Heart right ventricle (tissue), 16 donors: ENCODE measurements around the gene SLC1A4. TPM values are rescaled to one million over a fixed set of nuclear protein-coding genes. Genes with fewer than 3 reads are reported as not detected.

Experiments used
- ATAC-seq, 8 donors: fragments of 200-7000 bp; cut with Tn5 transposase; one replicate each; pipeline ENCODE4 v1.9.1; 2020; ENCODE audit warnings: mild to moderate bottlenecking in 8 of 8, moderate library complexity in 8 of 8, moderate number of reproducible peaks in 1 of 8
- DNase-seq, 2 donors: peaks; one replicate each; pipeline ENCODE4 v3.0.0-alpha.2; 2020
- H3K27ac ChIP-seq, 10 donors: fragments of 200-600 bp; sonication (generic) in 2 of 10; one replicate each; pipeline versions ENCODE4 v1.5.0 to v1.8.0; 2020 to 2022; ENCODE audit warnings: mild to moderate bottlenecking in 3 of 10
- H3K27me3 ChIP-seq, 7 donors: fragments of 200-600 bp; one replicate each; pipeline ENCODE4 v1.8.0; 2021 to 2022; ENCODE audit warnings: mild to moderate bottlenecking in 2 of 7
- H3K36me3 ChIP-seq, 9 donors: fragments of 200-600 bp; sonication (generic) in 1 of 9; one replicate each; pipeline versions ENCODE4 v1.5.0 to v1.8.0; 2020 to 2022; ENCODE audit warnings: mild to moderate bottlenecking in 2 of 9
- H3K4me1 ChIP-seq, 9 donors: fragments of 200-600 bp; sonication (generic) in 1 of 9; one replicate each; pipeline versions ENCODE4 v1.5.0 to v1.8.0; 2020 to 2022; ENCODE audit warnings: mild to moderate bottlenecking in 4 of 9
- H3K4me3 ChIP-seq, 10 donors: fragments of 200-600 bp; sonication (generic) in 2 of 10; one replicate each; pipeline versions ENCODE4 v1.5.0 to v1.8.0; 2020 to 2022; ENCODE audit warnings: mild to moderate bottlenecking in 7 of 10, moderate library complexity in 2 of 10
- H3K9me3 ChIP-seq, 11 donors: fragments of 200-600 bp in 10 of 11; sonication (generic) in 2 of 11; one replicate each; pipeline versions ENCODE4 v1.5.0 to v1.8.0; 2013 to 2022; ENCODE audit warnings: mild to moderate bottlenecking in 2 of 11, control low read depth in 1 of 11, moderate library complexity in 1 of 11
- CTCF ChIP-seq, 9 donors: fragments of 200-600 bp; sonication (generic) in 2 of 9; IDR thresholded peaks; one replicate each; pipeline versions ENCODE4 v1.5.0 to v1.8.0; 2021 to 2022; ENCODE audit warnings: antibody characterized with exemption in 9 of 9, mild to moderate bottlenecking in 5 of 9, moderate library complexity in 1 of 9
- WGBS, 2 donors: extraction: QIAGEN DNeasy Blood & Tissue Kit; methylation state at CpG; one replicate each; pipeline ENCODE4 v1.1.7; 2013; ENCODE audit warnings: inconsistent platforms in 1 of 2; 5-methylcytosine and 5-hydroxymethylcytosine counted together
- intact Hi-C, 10 donors: fragments of 100-400 bp; cut with DNase I; formaldehyde crosslinking; loops; one replicate each; pipeline versions ENCODE4 v1.11.1 to v1.14.2; 2022
- polyA plus RNA-seq, 2 donors: library from polyadenylated mRNA; stranded (reverse); fragments of 200-250 nt; gene quantifications; one replicate each; pipeline ENCODE4 v1.2.3, GENCODE V29; 2013
- total RNA-seq, 10 donors: library from RNA; stranded (reverse); fragmentation: NEBNext Ultra II Directional in 3 of 10; extraction: Animal tissue kit (Norgen Biotek cat#: 25700) in 3 of 10; gene quantifications; one replicate each; pipeline versions ENCODE4 v1.2.1 to v1.2.4, GENCODE V29; 2021 to 2023
- donor health status: Arrhythmogenic right ventricular cardiomyopathy.
- donor health status: ischemic (EF 13 %, LVEDD 7.1; RV severe dilation, severe dysfunction).
- donor health status: healthy with polysubstance abuse.
- donor health status: DM: no; HTN: yes; CAD: no.
- donor health status: DM: no; HTN: no; CAD: no.
- donor health status: ischemic (EF 25% LVEDD 6.9; RV normal size, moderate dysfunction).
- donor health status: ischemic (EF 25% LVEDD 5.7; RV mildly dilated, moderate dysfunction).
- donor health status: healthy.
- donor health status: DM: yes; HTN: yes; CAD: no.
- donor health status: Ischemic cardiomyopathy.
- donor health status: ischemic (EF 35%, LVEDD 5.7; RV mildly dilated, moderate dysfunction).
- donor health status: nonischemic (EF 11% LVEDD 7.7; RV severe dilation, severe dysfunction).
- donor health status: DM: yes; HTN: yes; CAD: no.
- donor health status: PGD.
- donor health status: ischemic (EF 29% LVEDD 5.4; RV normal size, mild dysfunction).
- donor health status: nonischemic (EF 23%, LVEDD 6.1; RV moderate dilation, normal function).

Gene SLC1A4
- total and polyA plus RNA-seq, 12 donors = 2.1 to 18.7 (median 11.3) TPM

GRCh38 chr2:65023742-65024141, 34.5 kb downstream of the SLC1A4 start:
- no peak for TF ChIP-seq CTCF (IDR thresholded peaks at IDR 0.05)
- ATAC-seq (no peak), DNase-seq (no peak)
- Histone ChIP-seq H3K27ac (no peak overlapping the region), H3K4me1 (peaks cover 0 to 31% (median 6%) of the 10 kb centered on the region in 9 donors), H3K27me3 (no peaks in the 10 kb centered on the region), H3K4me3 (no peak overlapping the region), H3K36me3 (peaks cover 0 to 52% (median 6%) of the 10 kb centered on the region in 9 donors), H3K9me3 (no peaks in the 10 kb centered on the region)
- intact Hi-C loops = no loop called here
- 92 to 96% methylated on average over 8 of the region's 8 CpGs for WGBS, 2 donors

GRCh38 chr2:65024149-65024829, 35.1 kb downstream of the SLC1A4 start:
- intact Hi-C loops = no loop called here
- no peak for TF ChIP-seq CTCF (IDR thresholded peaks at IDR 0.05)
- Histone ChIP-seq H3K9me3 (no peaks in the 10 kb centered on the region), H3K4me3 (no peak overlapping the region), H3K36me3 (peaks cover 0 to 46% (median 6%) of the 10 kb centered on the region in 9 donors), H3K4me1 (peaks cover 0 to 25% (median 6%) of the 10 kb centered on the region in 9 donors), H3K27ac (no peak overlapping the region), H3K27me3 (no peaks in the 10 kb centered on the region)
- DNase-seq = no peak
- 85 to 87% methylated on average over 7 of the region's 7 CpGs for WGBS, 2 donors
- no peak for ATAC-seq

- ATAC-seq (peak in 3 of 8 donors; percentile 16 to 49 (median 42)), DNase-seq (no peak)
- peaks cover 0 to 29% (median 6%) of the 10 kb centered on the region in 9 donors for H3K4me1 ChIP-seq
- WGBS, 2 donors = 94 to 95% methylated on average over 8 of the region's 8 CpGs
- no peak overlapping the region for H3K27ac ChIP-seq
- H3K27me3 ChIP-seq = no peaks in the 10 kb centered on the region
- no peak for TF ChIP-seq CTCF (IDR thresholded peaks at IDR 0.05)
- no peaks in the 10 kb centered on the region for H3K9me3 ChIP-seq
- intact Hi-C loops = no loop called here
- H3K36me3 ChIP-seq = peaks cover 0 to 34% (median 0%) of the 10 kb centered on the region in 9 donors
- no peak overlapping the region for H3K4me3 ChIP-seq
Measured at GRCh38 chr2:65025453-65026123, 36.4 kb downstream of the SLC1A4 start.

- Histone ChIP-seq H3K4me1 (peaks cover 0 to 35% (median 6%) of the 10 kb centered on the region in 9 donors), H3K36me3 (peaks cover 0 to 28% (median 0%) of the 10 kb centered on the region in 9 donors), H3K4me3 (no peak overlapping the region), H3K9me3 (no peaks in the 10 kb centered on the region), H3K27me3 (no peaks in the 10 kb centered on the region), H3K27ac (no peak overlapping the region)
- ATAC-seq (no peak), DNase-seq (no peak)
- intact Hi-C loops = no loop called here
- no peak for TF ChIP-seq CTCF (IDR thresholded peaks at IDR 0.05)
- 96 to 98% methylated on average over 8 of the region's 8 CpGs for WGBS, 2 donors
Measured at GRCh38 chr2:65026154-65026553, 37.0 kb downstream of the SLC1A4 start.
